Measurements from ENCODE around the gene MMP24.

MMP24 gene

DNA sequence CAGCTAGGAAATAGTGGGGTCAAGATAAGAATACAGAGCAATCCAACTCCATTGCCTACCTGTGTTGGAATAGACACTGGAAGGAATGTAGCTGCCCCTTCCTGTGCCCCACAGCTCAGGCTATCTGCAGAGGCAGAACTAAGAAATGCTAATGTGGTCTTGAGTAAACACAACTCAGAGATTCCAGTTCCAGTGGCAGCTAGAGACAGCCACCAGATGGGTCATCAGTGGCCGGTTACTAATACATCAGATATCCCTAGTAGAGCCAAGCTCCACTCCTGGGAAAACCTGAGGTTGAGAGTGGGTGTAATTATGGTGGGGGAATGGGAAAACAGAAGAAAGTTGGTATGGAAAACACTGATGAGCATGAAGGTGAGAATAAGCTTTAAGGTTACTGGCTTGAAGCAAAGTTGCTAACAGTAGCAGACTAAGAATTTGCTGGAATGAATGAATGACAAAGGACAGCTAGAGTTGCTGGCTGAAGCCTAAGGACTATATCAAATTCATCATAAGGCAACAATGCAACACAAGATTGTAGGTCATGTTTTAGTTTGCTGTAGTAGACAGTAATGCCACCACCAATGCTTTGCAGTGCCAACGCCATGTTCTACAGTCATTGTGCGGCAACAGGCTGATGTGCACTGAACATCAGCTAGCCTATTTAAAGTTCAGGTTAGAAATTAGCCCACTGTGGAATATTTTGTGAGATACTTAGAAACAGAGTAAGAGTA lies 94.1 kb downstream of the MMP24 start:
- TF ChIP-seq, protein P1, sequence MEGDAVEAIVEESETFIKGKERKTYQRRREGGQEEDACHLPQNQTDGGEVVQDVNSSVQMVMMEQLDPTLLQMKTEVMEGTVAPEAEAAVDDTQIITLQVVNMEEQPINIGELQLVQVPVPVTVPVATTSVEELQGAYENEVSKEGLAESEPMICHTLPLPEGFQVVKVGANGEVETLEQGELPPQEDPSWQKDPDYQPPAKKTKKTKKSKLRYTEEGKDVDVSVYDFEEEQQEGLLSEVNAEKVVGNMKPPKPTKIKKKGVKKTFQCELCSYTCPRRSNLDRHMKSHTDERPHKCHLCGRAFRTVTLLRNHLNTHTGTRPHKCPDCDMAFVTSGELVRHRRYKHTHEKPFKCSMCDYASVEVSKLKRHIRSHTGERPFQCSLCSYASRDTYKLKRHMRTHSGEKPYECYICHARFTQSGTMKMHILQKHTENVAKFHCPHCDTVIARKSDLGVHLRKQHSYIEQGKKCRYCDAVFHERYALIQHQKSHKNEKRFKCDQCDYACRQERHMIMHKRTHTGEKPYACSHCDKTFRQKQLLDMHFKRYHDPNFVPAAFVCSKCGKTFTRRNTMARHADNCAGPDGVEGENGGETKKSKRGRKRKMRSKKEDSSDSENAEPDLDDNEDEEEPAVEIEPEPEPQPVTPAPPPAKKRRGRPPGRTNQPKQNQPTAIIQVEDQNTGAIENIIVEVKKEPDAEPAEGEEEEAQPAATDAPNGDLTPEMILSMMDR (IDR thresholded peaks at IDR 0.05; ENCODE audit: insufficient read depth, low read length, missing control alignments): no peak
- POLR2A ChIA-PET: interaction anchor here (0.6 to 5.3 kb wide), 7 partner anchors 8 to 122 kb away, joined by 3 to 62 read pairs (median 3); no protein-coding TSS in a partner anchor
- CTCF ChIA-PET: interaction anchor here (0.9 to 8.6 kb wide), 5 partner anchors 9 to 76 kb away, joined by 3 to 148 read pairs (median 5); no protein-coding TSS in a partner anchor
- no peak overlapping the region for H3K4me3 ChIP-seq (ENCODE audit: low read depth, low read length)
- DNase-seq (ENCODE audit: low read depth, low spot score): peak; percentile 74

GRCh38 chr20:35325401-35325800 lies 98.9 kb downstream of the MMP24 start:
- TF ChIP-seq, protein P1 (IDR thresholded peaks at IDR 0.05; ENCODE audit: insufficient read depth, low read length, missing control alignments): no peak
- H3K4me3 ChIP-seq (ENCODE audit: low read depth, low read length): no peak overlapping the region
- POLR2A ChIA-PET: no interaction called here
- CTCF ChIA-PET: no interaction called here
- DNase-seq (ENCODE audit: low read depth, low spot score): no peak

GRCh38 chr20:35326021-35326739 lies 99.7 kb downstream of the MMP24 start:
- POLR2A ChIA-PET: no interaction called here
- no peak for DNase-seq (ENCODE audit: low read depth, low spot score)

More at GRCh38 chr20:35326021-35326739, 99.7 kb downstream of the MMP24 start:
- H3K4me3 ChIP-seq (ENCODE audit: low read depth, low read length): no peak overlapping the region
- TF ChIP-seq, protein P1 (IDR thresholded peaks at IDR 0.05; ENCODE audit: insufficient read depth, low read length, missing control alignments): no peak
- CTCF ChIA-PET: interaction anchor here (0.9 kb wide), 1 partner anchor 16 kb away, joined by 3 read pairs; no protein-coding TSS in a partner anchor

All from AG04449 (cell line).